Common myeloid progenitor, CD34-positive (primary cell): ENCODE measurements around the gene TUBGCP6.

Source experiments
- CTCF ChIA-PET: fragments of 350-600 bp; sonication (Branson Sonifier 250); formaldehyde crosslinking; loops from one replicate; lab custom pipeline; 2021; ENCODE audit warnings: antibody characterized with exemption; lab: Charles Lee
- POLR2A ChIA-PET: fragments of 350-600 bp; sonication (Branson Sonifier 250); formaldehyde crosslinking; loops from one replicate; lab custom pipeline; 2021; ENCODE audit warnings: antibody characterized with exemption; lab: Charles Lee
- DNase-seq, 3 donors: peaks; one replicate each; pipeline versions ENCODE4 v3.0.0 to v3.0.0-alpha.2; 2013
- H3K27ac ChIP-seq, 2 experiments: 1 replicate in 1 of 2; 2 replicates in 1 of 2; pipeline ENCODE4 v1.7.0; 2013; ENCODE audit warnings: inconsistent platforms in 2 of 2, low read length in 2 of 2, mild to moderate bottlenecking in 2 of 2, low read depth in 1 of 2, moderate library complexity in 1 of 2; ENCODE audit not compliant: severe bottlenecking in 2 of 2, insufficient read depth in 1 of 2, poor library complexity in 1 of 2
- H3K27me3 ChIP-seq, 5 experiments: replicated peaks in 2 of 5; 1 replicate in 3 of 5; 2 replicates in 2 of 5; pipeline versions ENCODE4 v1.6.1 to v1.7.0; 2013; ENCODE audit warnings: low read length in 4 of 5, mild to moderate bottlenecking in 2 of 5, moderate library complexity in 2 of 5, inconsistent platforms in 1 of 5; ENCODE audit not compliant: insufficient read depth in 5 of 5, control insufficient read depth in 4 of 5
- H3K36me3 ChIP-seq, 4 experiments: 1 replicate in 2 of 4; 2 replicates in 2 of 4; pipeline versions ENCODE4 v1.6.1 to v1.7.0; 2013; ENCODE audit warnings: low read length in 3 of 4, control low read depth in 1 of 4, mild to moderate bottlenecking in 1 of 4; ENCODE audit not compliant: control insufficient read depth in 4 of 4, insufficient read depth in 4 of 4
- H3K4me1 ChIP-seq, 4 experiments: 1 replicate in 3 of 4; 2 replicates in 1 of 4; pipeline versions ENCODE4 v1.6.1 to v1.7.1; 2013; ENCODE audit warnings: low read length in 3 of 4, mild to moderate bottlenecking in 3 of 4, control low read depth in 1 of 4, inconsistent platforms in 1 of 4, moderate library complexity in 1 of 4; ENCODE audit not compliant: control insufficient read depth in 4 of 4, insufficient read depth in 4 of 4; ENCODE audit errors: control extremely low read depth in 1 of 4
- H3K4me3 ChIP-seq, 7 experiments: 1 replicate in 4 of 7; 2 replicates in 3 of 7; pipeline versions ENCODE4 v1.5.1 to v1.7.0; 2013; ENCODE audit warnings: mild to moderate bottlenecking in 7 of 7, low read length in 6 of 7, moderate library complexity in 6 of 7, inconsistent platforms in 2 of 7, low read depth in 2 of 7, control low read depth in 1 of 7; ENCODE audit not compliant: insufficient read depth in 4 of 7, control insufficient read depth in 1 of 7; ENCODE audit errors: extremely low read depth in 1 of 7
- H3K9me3 ChIP-seq, 5 experiments: 1 replicate in 4 of 5; 2 replicates in 1 of 5; pipeline versions ENCODE4 v1.6.1 to v1.7.1; 2013; ENCODE audit warnings: low read length in 4 of 5, mild to moderate bottlenecking in 2 of 5, inconsistent platforms in 1 of 5, low read depth in 1 of 5, moderate library complexity in 1 of 5; ENCODE audit not compliant: control insufficient read depth in 4 of 5, insufficient read depth in 2 of 5; ENCODE audit errors: control extremely low read depth in 1 of 5
- WGBS: methylation state at CpG from one replicate; pipeline ENCODE4 v1.1.5; 2013; ENCODE audit not compliant: insufficient coverage; 5-methylcytosine and 5-hydroxymethylcytosine counted together

Gene TUBGCP6

DNA sequence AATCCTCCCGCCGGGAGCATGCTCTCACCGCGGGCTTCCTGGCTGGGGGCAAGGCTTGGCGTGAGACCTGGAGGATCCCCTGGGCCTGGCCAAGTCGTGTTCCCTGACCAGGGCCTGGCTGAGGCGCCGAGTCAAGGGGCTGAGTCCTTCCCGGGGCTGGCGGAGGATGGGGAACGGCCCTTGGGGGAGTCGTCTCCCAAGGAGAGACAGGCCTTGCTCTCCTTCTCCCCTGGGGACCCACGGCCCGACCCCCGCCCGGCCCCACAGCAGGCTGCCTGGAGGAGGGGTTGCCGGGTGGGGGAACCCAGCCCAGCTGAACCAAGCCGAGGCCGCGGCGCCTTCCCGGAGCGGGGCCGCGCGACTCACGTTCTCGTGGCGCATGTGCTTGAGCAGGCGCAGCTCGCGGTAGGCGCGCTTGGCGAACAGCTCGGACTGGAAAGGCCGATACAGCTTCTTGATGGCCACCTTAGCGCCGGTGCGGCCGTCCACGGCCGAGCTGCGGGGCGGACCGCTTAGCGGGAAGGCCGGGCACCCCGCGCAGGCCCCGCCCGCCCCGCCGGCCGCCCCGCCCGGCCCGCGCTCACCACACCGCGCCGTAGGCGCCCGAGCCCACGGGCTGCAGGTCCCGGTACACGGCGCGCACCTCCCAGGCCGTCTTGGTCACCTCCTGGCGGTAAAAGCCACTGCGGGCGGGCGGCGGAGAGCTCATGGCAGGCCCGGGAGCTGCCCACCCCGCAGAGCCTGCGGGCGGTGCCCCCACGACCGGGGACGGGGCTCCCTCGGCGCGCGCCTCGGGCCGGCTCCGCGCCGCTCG lies 16.2 kb upstream of the TUBGCP6 start:
- H3K27me3 ChIP-seq = no peaks in the 10 kb centered on the region
- H3K36me3 ChIP-seq = peaks cover 0 to 33% (median 10%) of the 10 kb centered on the region in 4 experiments
- peak in 2 of 3 donors; percentile 49 to 65 for DNase-seq
- under 1% methylated on average over 82 of the region's 92 CpGs for WGBS
- H3K9me3 ChIP-seq = no peaks in the 10 kb centered on the region
- no peak overlapping the region for H3K27ac ChIP-seq
- ChIA-PET CTCF (interaction anchor here (1.1 kb wide), 1 partner anchor 9 kb away, joined by 5 read pairs; no protein-coding TSS in a partner anchor), POLR2A (no interaction called here)
- H3K4me3 ChIP-seq = peak overlapping the region; percentile 13 to 72 (median 61)
- H3K4me1 ChIP-seq = peaks cover 0 to 26% (median 24%) of the 10 kb centered on the region in 4 experiments

DNA sequence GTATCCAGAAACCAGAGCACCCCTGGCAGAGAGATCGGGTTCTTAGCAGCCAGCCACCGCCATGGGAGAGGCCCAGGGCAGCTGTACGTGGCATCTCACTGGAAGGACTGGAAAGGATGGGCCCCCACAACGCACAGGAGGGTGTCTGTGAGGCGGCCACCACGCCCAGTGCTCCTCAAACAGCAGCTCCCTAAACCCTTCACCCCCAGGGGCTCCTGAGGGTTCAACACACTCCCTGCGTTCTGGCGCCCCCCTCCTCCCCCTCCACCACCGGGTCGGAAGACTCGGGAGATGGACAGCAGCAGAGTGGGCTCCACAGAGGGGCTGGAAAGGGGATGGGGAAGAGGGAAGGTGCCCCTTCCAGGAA lies 15.6 kb upstream of the TUBGCP6 start:
- DNase-seq = no peak
- H3K4me3 ChIP-seq = peak overlapping the region in 4 of 7 experiments; percentile 61 to 72 (median 64)
- peaks cover 0 to 26% (median 24%) of the 10 kb centered on the region in 4 experiments for H3K4me1 ChIP-seq
- no peak overlapping the region for H3K27ac ChIP-seq
- CTCF ChIA-PET = interaction anchor here (1.1 kb wide), 1 partner anchor 8 kb away, joined by 5 read pairs; no protein-coding TSS in a partner anchor
- H3K9me3 ChIP-seq = no peaks in the 10 kb centered on the region
- H3K27me3 ChIP-seq = no peaks in the 10 kb centered on the region
- peaks cover 0 to 38% (median 13%) of the 10 kb centered on the region in 4 experiments for H3K36me3 ChIP-seq
- POLR2A ChIA-PET = no interaction called here
- WGBS = 50% methylated on average over 4 of the region's 11 CpGs

DNA sequence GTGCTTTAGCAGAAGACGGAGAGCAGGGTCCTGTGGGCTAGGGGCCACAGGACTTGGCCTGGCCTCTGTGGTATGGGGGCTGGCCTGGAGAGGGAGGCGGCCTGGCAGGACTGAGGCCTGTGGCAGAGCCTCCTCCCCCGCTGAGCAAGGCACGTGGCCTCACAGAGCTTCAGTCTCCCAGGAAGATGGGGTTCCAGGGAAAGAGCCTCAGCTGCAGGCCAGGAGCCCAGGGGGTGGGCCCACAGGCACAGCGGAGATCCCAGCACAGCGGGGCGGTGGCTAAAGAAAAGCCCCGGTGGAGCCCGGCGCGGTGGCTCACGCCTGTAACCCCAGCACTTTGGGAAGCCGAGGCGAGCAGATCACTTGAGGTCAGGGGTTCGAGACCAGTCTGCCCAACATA lies 14.5 kb upstream of the TUBGCP6 start:
- Histone ChIP-seq H3K36me3 (peaks cover 0 to 41% (median 17%) of the 10 kb centered on the region in 4 experiments), H3K4me1 (peaks cover 0 to 26% (median 24%) of the 10 kb centered on the region in 4 experiments), H3K9me3 (no peaks in the 10 kb centered on the region), H3K4me3 (no peak overlapping the region), H3K27me3 (no peaks in the 10 kb centered on the region), H3K27ac (no peak overlapping the region)
- CTCF ChIA-PET = no interaction called here
- 97% methylated on average over 13 of the region's 15 CpGs for WGBS
- POLR2A ChIA-PET = no interaction called here
- DNase-seq = no peak

DNA sequence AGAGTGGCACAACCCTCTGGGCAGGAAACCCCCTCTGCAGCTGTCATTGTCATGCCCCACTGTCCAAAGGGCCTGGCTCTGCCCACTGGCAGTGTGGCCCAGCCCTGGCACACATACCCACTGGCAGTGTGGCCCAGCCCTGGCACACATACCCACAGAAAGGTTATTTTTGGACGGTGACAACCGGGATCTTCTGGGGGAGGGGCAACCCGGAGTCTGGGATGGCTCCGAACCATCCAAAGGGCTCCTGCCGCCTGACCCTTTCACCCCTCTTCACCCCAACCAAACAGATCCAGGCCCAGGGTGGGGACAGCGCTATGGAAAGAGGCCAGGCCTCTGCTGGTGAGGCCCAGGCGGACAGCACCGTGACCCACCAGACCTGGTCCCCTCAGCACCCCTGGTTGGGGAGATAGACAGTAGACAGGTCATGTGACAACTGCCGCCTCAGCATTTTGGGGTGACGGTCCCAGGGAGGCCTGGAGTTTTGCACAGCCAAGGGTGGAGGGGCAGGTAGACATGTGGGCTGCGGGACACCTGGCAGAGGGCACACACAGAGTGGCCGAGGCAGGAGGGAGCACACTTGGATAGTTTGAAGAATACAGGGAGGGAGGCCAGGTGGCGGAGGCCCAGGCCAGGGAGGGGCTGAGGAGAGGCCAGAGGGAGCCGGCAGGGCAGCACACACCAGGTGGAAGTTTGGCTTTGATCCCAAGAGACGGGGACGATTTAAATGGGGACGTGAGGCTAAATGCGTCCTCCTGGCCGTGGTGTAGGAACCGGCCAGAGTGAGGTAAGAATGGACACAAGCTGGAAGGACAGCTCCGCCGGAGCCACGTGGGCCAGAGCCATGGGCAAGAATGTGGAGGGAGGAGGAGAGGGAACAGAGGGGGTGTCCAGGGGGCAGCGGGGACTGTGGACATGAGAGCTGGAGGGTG lies 13.8 kb upstream of the TUBGCP6 start:
- H3K4me1 ChIP-seq = peaks cover 0 to 26% (median 24%) of the 10 kb centered on the region in 4 experiments
- no peak overlapping the region for H3K4me3 ChIP-seq
- ChIA-PET CTCF (no interaction called here), POLR2A (no interaction called here)
- 98% methylated on average over 18 of the region's 24 CpGs for whole genome bisulfite sequencing
- no peak for DNase-seq
- no peaks in the 10 kb centered on the region for H3K9me3 ChIP-seq
- H3K27ac ChIP-seq = no peak overlapping the region
- peaks cover 0 to 41% (median 19%) of the 10 kb centered on the region in 4 experiments for H3K36me3 ChIP-seq
- no peaks in the 10 kb centered on the region for H3K27me3 ChIP-seq

DNA sequence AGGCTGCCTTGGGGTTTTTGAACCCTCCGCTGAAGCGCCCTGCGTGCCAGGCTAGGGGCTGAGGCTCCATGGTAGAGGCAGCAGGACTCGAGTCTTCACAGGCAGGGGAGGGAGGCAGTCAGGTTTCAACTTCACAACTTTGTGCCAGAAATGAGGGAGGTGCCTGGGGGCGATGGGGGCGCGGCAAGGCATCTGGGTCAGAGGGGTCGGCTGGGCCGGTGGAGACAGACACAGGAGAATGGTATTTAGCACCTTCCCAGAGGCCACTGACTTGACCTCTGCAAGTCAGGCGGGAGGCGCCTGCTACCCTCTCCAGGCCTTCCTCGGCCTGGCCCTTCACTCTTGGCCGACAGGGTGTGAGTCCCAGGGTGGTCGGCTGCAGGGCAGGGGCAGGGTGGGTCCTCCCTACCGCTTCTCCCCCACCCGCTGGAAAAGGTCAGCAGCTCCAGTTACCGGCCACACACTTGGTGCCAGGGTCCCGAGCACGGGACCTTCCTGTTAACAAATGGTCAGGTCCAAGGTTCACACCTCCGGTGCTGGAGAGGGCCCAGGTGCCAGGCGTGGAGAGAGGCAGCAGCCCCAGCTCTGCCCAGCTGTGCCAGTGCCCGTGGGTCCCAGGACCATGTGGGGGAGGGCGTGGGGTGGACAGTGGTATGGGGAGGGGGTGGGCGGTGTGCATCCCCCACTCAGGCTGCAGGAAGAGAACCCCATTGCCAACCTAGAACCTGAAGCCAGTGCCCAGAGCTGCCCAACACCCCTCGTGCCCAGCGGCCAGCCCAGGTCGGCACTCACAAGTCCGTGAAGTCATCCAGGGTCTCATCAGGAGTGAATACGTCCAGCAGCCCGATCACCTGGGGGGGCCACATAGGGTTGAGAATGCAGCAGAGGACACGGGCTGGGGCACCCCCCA lies 12.9 kb upstream of the TUBGCP6 start:
- Histone ChIP-seq H3K9me3 (no peaks in the 10 kb centered on the region), H3K4me3 (no peak overlapping the region), H3K27ac (no peak overlapping the region), H3K27me3 (no peaks in the 10 kb centered on the region), H3K36me3 (peaks cover 0 to 46% (median 19%) of the 10 kb centered on the region in 4 experiments), H3K4me1 (peaks cover 0 to 19% (median 17%) of the 10 kb centered on the region in 4 experiments)
- DNase-seq = no peak
- POLR2A ChIA-PET = no interaction called here
- 93% methylated on average over 27 of the region's 31 CpGs for WGBS
- CTCF ChIA-PET = no interaction called here

DNA sequence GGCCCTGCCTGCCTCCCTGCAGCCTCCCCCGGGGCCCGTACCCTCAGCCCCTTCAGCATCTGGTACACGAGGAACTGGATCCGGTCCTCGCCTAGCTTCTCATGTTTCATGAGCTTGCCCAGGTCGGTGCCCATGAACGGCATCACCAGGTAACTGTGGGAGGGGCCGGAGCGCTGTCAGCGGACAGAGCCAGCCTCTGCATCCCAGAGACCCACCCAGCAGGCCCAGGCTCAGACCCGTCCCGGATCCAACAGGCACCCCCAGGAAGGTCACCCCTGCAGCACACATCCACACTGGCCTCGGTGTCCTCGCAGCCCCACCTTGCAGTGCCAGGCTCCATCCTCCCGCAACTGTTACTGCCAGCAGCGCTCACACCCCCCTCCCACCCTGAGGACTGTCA lies 12.2 kb upstream of the TUBGCP6 start:
- H3K9me3 ChIP-seq = no peaks in the 10 kb centered on the region
- ChIA-PET POLR2A (no interaction called here), CTCF (no interaction called here)
- H3K27ac ChIP-seq = no peak overlapping the region
- H3K4me1 ChIP-seq = peaks cover 0 to 13% (median 11%) of the 10 kb centered on the region in 4 experiments
- DNase-seq = no peak
- over 99% methylated on average over 14 of the region's 16 CpGs for WGBS
- no peaks in the 10 kb centered on the region for H3K27me3 ChIP-seq
- no peak overlapping the region for H3K4me3 ChIP-seq
- peaks cover 0 to 49% (median 19%) of the 10 kb centered on the region in 4 experiments for H3K36me3 ChIP-seq
